Tibial nerve (tissue), 4 donors: ENCODE results near the gene HAUS5. TPM values are rescaled to one million over a fixed set of nuclear protein-coding genes. Genes with fewer than 3 reads are reported as not detected.

Source experiments
- DNase-seq, 2 donors: peaks; one replicate each; pipeline ENCODE4 v3.0.0-alpha.2; 2019; ENCODE audit warnings: low spot score in 2 of 2
- H3K27ac ChIP-seq, 4 donors: fragments of 200-600 bp; sonication (generic) in 3 of 4; one replicate each; pipeline ENCODE4 v1.5.1; 2017 to 2019; ENCODE audit warnings: mild to moderate bottlenecking in 1 of 4
- H3K27me3 ChIP-seq, 2 donors: fragments of 200-600 bp; sonication (generic) in 1 of 2; one replicate each; pipeline versions ENCODE4 v1.5.1 to v1.6.0; 2017 to 2019
- H3K36me3 ChIP-seq, 3 donors: fragments of 200-600 bp; sonication (generic); one replicate each; pipeline ENCODE4 v1.5.1; 2018 to 2019
- H3K4me1 ChIP-seq, 4 donors: fragments of 200-600 bp; sonication (generic) in 3 of 4; one replicate each; pipeline ENCODE4 v1.5.1; 2017 to 2019
- H3K4me3 ChIP-seq, 4 donors: fragments of 200-600 bp; sonication (generic) in 3 of 4; one replicate each; pipeline ENCODE4 v1.5.1; 2017 to 2019; ENCODE audit warnings: mild to moderate bottlenecking in 1 of 4, moderate library complexity in 1 of 4
- H3K9me3 ChIP-seq, 4 donors: fragments of 200-600 bp; sonication (generic) in 3 of 4; one replicate each; pipeline ENCODE4 v1.5.1; 2017 to 2019
- EP300 ChIP-seq, 2 donors: sonication (generic); formaldehyde crosslinking; IDR thresholded peaks; one replicate each; pipeline ENCODE4 v1.6.1; 2017; ENCODE audit warnings: antibody characterized with exemption in 2 of 2, mild to moderate bottlenecking in 1 of 2
- POLR2A ChIP-seq, 2 donors: fragments of 450-650 bp; IDR thresholded peaks; one replicate each; pipeline ENCODE4 v1.6.1; 2017; ENCODE audit warnings: antibody characterized with exemption in 2 of 2, mild to moderate bottlenecking in 2 of 2, moderate library complexity in 2 of 2
- WGBS, 2 donors: methylation state at CpG; one replicate each; pipeline ENCODE4 v1.1.5; 2018; 5-methylcytosine and 5-hydroxymethylcytosine counted together
- total RNA-seq, 4 donors: library from RNA; depleted of rRNA; stranded (reverse); fragments of >200 nt; gene quantifications; one replicate each; pipeline ENCODE4 v1.1.0, GENCODE V29; 2016
- TF ChIP-seq, protein P1 (sequence below), 5 experiments: fragments of 200-600 bp in 3 of 5; fragments of 450-650 bp in 2 of 5; sonication (generic) in 3 of 5; IDR thresholded peaks; one replicate each; pipeline ENCODE4 v1.5.1; 2016 to 2019; ENCODE audit warnings: antibody characterized with exemption in 5 of 5, mild to moderate bottlenecking in 3 of 5, moderate library complexity in 2 of 5

The HAUS5 gene
- total RNA-seq, 4 donors from 2014 or later = 9.8 to 17.1 (median 11.0) TPM

DNA sequence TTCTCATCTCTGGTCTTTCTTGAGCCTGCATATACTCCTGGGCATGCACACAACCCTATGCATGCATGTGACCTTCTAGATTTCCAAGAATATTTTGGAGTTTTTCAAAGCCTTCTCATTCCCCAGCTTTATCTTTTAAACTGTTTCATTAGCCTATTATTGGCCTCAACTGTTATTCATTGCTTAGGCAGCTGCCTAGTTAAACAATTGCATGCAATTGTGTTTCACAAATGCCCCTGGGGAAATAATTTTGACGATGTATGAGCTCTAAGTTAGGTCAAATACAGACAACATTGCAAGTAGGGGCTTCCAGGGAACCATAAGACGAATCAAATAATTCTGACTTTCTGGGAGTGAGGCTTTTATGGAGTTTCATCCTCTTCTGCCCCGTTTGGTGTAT lies 51.4 kb downstream of the HAUS5 start:
- WGBS, 2 donors = 63 to 64% methylated on average over 3 of the region's 3 CpGs
- Histone ChIP-seq H3K4me1 (no peaks in the 10 kb centered on the region), H3K9me3 (no peaks in the 10 kb centered on the region), H3K36me3 (peaks cover 0 to 69% (median 6%) of the 10 kb centered on the region in 3 donors), H3K27me3 (no peaks in the 10 kb centered on the region), H3K4me3 (no peak overlapping the region), H3K27ac (no peak overlapping the region)
- TF ChIP-seq, protein P1, sequence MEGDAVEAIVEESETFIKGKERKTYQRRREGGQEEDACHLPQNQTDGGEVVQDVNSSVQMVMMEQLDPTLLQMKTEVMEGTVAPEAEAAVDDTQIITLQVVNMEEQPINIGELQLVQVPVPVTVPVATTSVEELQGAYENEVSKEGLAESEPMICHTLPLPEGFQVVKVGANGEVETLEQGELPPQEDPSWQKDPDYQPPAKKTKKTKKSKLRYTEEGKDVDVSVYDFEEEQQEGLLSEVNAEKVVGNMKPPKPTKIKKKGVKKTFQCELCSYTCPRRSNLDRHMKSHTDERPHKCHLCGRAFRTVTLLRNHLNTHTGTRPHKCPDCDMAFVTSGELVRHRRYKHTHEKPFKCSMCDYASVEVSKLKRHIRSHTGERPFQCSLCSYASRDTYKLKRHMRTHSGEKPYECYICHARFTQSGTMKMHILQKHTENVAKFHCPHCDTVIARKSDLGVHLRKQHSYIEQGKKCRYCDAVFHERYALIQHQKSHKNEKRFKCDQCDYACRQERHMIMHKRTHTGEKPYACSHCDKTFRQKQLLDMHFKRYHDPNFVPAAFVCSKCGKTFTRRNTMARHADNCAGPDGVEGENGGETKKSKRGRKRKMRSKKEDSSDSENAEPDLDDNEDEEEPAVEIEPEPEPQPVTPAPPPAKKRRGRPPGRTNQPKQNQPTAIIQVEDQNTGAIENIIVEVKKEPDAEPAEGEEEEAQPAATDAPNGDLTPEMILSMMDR (IDR thresholded peaks at IDR 0.05) = no peak
- TF ChIP-seq POLR2A (IDR thresholded peaks at IDR 0.05) (no peak), EP300 (IDR thresholded peaks at IDR 0.05) (no peak)
- DNase-seq = no peak

DNA sequence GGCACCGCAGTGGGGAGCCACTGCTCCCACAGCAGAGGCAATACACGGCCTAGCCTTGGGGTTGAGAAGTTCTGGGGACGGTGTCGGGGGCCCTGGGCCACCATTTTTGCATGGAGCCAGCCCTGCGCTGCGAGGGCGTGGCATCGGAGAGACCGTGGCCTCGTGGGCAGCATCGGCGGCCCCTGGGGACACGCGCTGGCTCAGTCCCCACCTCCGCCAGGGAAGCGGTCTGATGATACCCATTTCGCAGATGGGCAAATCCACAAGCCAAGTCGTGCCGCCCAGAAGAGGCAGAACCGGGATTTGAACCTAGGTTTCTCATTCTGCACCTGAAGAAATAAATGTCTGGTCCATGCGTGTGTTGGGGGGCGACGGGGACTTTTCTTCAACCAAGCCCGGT lies 52.6 kb downstream of the HAUS5 start:
- TF ChIP-seq, protein P1 (IDR thresholded peaks at IDR 0.05) = no peak
- TF ChIP-seq EP300 (IDR thresholded peaks at IDR 0.05) (no peak), POLR2A (IDR thresholded peaks at IDR 0.05) (no peak)
- no peak for DNase-seq
- H3K4me1 ChIP-seq = no peaks in the 10 kb centered on the region
- H3K9me3 ChIP-seq = no peaks in the 10 kb centered on the region
- peaks cover 0 to 57% (median 0%) of the 10 kb centered on the region in 3 donors for H3K36me3 ChIP-seq
- 95 to 98% methylated on average over 16 to 24 of the region's 24 CpGs for WGBS, 2 donors
- no peak overlapping the region for H3K27ac ChIP-seq
- no peaks in the 10 kb centered on the region for H3K27me3 ChIP-seq
- H3K4me3 ChIP-seq = no peak overlapping the region

- Histone ChIP-seq H3K4me3 (no peak overlapping the region), H3K27ac (no peak overlapping the region), H3K4me1 (no peaks in the 10 kb centered on the region), H3K27me3 (no peaks in the 10 kb centered on the region), H3K36me3 (peaks cover 0 to 52% (median 0%) of the 10 kb centered on the region in 3 donors), H3K9me3 (no peaks in the 10 kb centered on the region)
- WGBS, 2 donors = 73 to 81% methylated on average over 7 of the region's 7 CpGs
- no peak for DNase-seq
- TF ChIP-seq POLR2A (IDR thresholded peaks at IDR 0.05) (no peak), EP300 (IDR thresholded peaks at IDR 0.05) (no peak)
- TF ChIP-seq, protein P1 (IDR thresholded peaks at IDR 0.05) = no peak
Observed at GRCh38 chr19:35665604-35666003, 53.1 kb downstream of the HAUS5 start.

DNA sequence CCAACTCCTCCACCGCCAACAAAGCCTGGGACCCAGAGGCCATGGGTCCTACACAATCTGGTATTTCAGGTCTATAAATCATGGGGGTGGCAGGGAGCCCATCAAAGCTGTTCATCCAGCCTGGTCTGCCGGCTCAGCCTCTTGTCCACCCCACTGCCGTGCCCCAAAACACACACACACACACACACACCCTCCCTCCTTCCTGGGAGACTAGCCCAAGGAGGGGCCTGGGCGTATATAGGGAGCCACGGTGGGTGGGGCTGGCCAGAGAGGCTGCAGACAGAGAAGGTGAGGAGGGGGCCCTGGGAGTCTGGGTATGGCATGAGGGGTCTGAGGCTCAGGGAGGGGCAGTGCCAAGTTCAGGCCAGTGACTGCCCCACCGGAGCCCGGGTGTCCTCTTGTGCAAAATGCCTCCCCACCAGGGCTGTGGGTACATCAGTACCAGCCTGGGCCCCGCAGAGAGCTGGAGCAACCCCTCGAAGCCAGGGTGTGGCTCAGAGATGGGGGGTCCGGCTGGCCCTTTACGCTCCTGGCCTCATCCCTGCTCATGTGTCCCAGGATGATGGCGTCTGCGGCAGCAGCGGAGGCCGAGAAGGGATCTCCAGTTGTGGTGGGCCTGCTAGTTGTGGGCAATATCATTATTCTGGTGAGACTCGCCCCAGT lies 53.8 kb downstream of the HAUS5 start, which contains the start of gene UPK1A:
TSS of gene UPK1A (plus strand) at position 267 of the 663 bp plus-strand sequence. CDS start at position 563, 296 bp downstream.
- peaks cover 0 to 45% (median 0%) of the 10 kb centered on the region in 3 donors for H3K36me3 ChIP-seq
- WGBS, 2 donors = 38 to 60% methylated on average over 6 to 16 of the region's 16 CpGs
- H3K27me3 ChIP-seq = no peaks in the 10 kb centered on the region
- TF ChIP-seq, protein P1 (IDR thresholded peaks at IDR 0.05) = no peak
- TF ChIP-seq POLR2A (IDR thresholded peaks at IDR 0.05) (no peak), EP300 (IDR thresholded peaks at IDR 0.05) (no peak)
- H3K4me1 ChIP-seq = no peaks in the 10 kb centered on the region
- DNase-seq = no peak
- no peak within 1 kb of the TSS for H3K27ac ChIP-seq
- no peak within 1 kb of the TSS for H3K4me3 ChIP-seq
- H3K9me3 ChIP-seq = no peaks in the 10 kb centered on the region

DNA sequence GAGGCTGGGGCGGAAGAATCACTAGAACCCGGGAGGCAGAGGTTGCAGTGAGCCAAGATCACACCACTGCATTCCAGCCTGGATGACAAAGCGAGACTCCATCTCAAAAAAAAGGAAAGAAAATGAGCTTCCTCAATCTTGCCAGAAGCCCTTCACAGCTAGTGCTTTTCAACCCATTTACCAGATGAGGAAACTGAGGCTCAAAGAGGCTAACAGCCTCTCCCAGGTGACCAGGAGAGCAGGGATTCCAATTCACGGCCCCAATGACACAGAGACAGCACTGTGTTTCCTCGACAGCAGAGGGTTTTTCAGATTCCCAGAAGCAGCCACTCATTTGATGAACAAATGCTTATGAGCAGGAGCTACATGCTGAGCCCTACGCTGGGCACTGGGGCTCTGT lies 57.0 kb downstream of the HAUS5 start:
- Histone ChIP-seq H3K27ac (no peak overlapping the region), H3K27me3 (peaks cover 0 to 29% of the 10 kb centered on the region in 2 donors), H3K36me3 (peaks cover 0 to 13% (median 0%) of the 10 kb centered on the region in 3 donors), H3K9me3 (no peaks in the 10 kb centered on the region), H3K4me1 (peaks cover 0 to 6% (median 0%) of the 10 kb centered on the region in 4 donors), H3K4me3 (no peak overlapping the region)
- DNase-seq = no peak
- WGBS, 2 donors = 71 to 72% methylated on average over 6 of the region's 6 CpGs
- TF ChIP-seq EP300 (IDR thresholded peaks at IDR 0.05) = no peak
- TF ChIP-seq, protein P1 (IDR thresholded peaks at IDR 0.05) = no peak
- TF ChIP-seq POLR2A (IDR thresholded peaks at IDR 0.05) = no peak
